ENCODE data around the gene GALNT16.
"Not testable (repeated sequence)": the region's sequence is repeated elsewhere in the genome, so short reads cannot be mapped to it uniquely, and the experiment has no call there.

The GALNT16 gene

DNA sequence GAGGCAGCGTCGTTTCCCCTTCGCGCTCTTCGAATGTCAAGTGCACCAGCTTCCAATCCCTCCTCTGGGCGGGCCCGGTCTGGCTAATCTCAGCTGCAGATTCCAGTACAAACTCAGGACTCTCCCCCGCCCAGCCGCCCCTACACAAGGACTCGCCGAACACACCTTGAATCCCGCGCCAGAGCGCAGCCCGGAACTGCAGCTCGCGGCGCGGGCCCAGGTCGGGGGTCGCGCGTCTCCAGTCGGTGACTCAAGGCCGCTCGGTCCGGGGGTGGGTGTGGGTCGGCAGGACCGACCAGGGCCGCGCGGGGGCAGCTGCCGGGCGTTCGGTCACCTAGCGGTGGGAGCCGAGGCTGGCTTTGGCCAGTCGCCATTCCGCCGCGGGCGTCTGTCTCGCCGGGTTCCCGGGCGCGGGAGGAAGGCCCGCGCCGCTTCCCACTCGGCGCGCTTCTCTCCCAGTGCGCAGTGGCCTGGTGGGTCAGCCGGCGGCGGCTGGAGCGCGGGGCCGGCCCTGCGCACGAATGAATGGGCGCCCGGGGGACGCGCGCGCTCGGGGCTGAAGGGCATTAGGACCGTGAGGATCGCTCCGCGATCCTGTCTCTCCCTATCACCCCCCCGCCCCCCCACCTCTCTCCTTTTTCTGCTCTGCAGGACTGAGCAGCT lies at the start of gene GALNT16:
Gene GALNT16 (plus strand): TSS at position 632 of the 663 bp plus-strand sequence. CDS start 133 bp downstream, outside the sequence.
- DNase-seq, result peak; percentile 9

DNA sequence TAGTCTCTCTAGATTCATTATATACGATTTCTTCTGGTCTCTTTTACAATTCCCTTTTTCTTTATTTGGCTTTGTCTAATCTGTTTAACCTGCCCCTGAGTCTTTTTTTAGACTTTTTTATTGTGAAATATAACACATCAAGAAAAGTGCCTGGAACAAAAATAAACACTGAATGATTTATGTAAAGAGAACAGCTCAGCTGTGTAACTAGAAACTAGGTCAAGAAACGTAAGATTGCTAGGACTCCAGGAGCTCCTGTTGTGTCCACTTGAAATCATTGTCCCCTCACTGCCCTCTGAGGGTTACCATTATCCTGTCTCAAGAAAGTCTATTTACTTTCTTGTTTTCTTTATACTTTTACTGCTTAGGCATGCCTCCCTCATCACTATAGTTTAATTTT lies 45.6 kb upstream of the GALNT16 start:
- no peak for DNase-seq

DNA sequence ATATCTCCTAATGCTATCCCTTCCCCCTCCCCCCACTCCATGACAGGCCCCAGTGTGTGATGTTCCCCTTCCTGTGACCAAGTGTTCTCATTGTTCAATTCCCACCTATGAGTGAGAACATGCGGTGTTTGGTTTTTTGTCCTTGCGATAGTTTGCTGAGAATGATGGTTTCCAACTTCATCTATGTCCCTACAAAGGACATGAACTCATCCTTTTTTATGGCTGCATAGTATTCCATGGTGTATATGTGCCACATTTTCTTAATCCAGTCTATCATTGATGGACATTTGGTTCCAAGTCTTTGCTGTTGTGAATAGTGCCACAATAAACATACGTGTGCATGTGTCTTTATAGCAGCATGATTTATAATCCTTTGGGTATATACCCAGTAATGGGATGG lies 42.3 kb upstream of the GALNT16 start:
- DNase-seq, result not testable (repeated sequence)

DNA sequence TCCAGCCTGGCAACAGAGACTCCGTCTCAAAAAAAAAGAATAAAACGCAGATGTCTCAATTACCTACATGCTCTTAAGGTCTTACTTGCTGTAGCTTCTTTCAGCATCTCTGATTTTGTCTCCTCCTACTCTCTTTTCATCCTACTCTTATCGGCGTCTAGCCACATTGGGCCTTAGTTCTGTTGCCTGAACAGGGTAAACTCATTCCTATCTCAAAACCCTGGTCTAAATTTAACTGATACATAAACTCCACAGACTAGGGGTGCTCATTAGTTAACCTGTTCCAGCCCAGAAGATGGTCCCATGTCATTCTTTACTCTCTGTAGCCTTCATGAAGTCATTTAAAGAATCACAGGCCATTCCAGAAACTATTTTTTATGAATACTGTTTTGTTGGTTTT lies 35.0 kb upstream of the GALNT16 start:
- DNase-seq, result no peak

DNA sequence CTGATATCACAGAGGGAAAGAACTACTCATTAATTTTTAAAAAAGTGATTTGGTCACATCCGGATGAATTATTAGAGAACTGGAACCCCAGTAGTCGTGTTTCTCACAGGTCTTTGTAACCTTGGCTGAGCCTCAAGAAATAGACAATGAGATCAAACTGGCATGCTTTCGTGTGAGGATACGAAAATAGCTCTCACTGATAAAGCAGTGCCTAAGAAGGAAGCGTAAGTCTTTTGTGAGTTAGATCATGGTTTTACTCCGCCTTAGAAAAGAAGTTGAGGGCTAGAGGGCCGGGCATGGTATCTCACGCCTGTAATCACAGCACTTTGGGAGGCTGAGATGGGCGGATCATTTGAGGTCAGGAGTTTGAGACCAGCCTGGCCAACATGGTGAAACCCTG lies 33.8 kb upstream of the GALNT16 start:
- no peak for DNase-seq

DNA sequence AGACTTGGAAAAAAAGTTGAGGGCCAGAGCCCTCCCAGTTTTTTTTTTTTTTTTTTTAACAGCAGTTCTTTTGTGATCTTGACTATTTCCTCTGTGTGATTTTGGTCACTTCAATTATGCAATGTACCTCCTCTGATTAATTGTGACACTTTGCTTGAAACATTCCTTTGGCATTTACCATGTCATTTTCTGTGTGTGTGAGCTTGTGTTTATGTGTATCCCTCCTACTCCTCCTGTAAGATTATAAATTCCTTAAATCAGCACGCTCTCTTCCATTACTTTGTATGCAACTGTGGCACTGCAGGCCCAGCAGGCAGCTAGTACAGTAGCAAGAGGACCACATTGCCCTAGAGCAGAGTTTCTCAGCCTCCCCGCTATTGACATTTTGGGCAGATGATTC lies 33.2 kb upstream of the GALNT16 start:
- no peak for DNase-seq

DNA sequence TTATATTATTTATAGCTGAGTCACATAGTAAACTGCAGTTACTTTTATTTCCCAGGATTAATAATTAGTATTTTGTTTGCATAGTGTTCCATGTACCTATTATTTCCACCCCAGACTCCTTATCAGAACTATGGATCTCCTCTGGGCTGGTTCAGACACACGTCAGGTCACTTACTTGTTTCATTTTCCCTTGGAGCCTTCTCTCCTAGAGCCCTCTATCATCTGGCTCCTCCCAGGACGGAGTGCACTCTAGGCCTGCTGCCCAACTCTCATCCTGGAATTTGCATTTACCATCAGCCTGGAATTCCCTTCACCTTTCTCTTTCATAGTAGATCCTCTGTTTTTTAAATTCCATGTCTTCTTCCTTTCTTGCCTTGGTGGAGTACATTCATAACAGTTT lies 28.5 kb upstream of the GALNT16 start:
- DNase-seq, result no peak

DNA sequence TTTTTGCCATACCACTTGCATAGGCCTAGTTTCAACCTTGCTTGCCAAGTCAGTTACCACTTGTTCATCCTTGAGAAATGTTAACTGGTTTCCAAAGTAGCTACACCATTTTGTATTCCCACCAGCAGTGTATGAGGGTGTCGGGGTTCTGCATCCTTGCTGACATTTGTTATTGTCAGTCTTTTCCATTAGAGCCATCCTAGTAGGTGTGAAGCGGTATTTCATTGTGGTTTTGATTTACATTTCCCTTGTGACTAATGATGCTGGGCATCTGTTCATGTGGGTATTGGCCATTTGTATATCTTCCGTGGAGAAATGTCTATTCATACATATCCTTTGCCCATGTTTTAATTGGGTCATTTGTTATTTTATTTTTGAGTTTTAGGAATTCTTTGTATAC lies 27.6 kb upstream of the GALNT16 start:
- no peak for DNase-seq

DNA sequence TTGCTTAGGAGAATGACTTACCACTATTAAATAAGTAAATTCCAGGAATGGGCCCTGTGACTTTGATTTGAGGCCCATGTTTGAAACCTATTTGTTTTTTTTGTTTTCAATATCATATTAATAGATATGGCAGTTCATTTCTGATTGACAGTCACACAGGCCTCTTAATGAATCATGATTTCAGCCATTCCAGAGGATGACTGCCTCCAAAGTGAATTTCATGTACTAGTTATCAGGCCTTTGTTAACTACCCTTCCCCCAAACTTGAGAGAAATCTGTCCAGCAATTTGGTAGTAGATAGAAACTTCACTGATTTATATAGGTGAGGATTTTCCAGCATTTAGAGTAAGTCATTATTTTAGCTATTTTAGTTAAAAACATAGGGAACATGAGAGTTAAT lies 25.9 kb upstream of the GALNT16 start:
- DNase-seq, result no peak

DNA sequence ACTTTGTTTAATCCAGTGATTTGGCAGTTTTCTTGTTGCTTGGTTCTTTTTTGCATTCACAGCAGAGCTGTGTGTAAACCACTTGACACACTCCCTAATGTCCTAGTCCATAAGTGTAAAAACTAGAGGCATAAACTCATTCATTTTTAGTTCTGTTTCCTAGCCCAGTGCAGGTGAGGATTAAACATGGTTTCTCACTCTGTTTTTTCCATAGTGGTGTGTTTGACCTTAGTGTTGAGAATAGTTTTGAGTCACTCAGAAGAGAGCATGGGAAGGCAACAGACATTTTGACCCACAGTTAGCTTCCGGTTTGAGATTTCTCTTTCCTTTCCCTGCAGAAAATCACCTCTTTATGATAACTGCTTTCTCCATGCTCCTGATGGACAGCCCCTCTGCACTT lies 24.2 kb upstream of the GALNT16 start:
- no peak for DNase-seq

DNA sequence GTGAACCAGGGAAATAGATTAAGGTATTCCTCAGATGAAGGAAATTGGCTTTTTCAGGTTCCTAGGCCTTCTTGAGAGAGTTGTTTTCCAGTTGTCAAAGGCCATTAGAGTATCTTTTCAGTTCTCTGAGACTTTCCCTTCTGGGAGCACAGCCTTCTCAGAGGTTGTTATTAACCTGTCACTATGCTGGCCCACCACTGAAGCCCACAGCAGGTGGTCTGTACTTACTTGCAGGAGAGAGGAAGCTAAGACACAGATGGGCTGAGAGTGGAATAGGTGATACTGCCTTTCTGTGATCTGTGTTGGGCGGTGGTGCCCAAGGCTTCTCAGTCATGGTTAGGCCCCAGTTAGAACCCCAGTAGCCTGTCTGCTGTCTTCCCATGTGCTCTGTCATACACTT lies 22.8 kb upstream of the GALNT16 start:
- DNase-seq, result no peak

DNA sequence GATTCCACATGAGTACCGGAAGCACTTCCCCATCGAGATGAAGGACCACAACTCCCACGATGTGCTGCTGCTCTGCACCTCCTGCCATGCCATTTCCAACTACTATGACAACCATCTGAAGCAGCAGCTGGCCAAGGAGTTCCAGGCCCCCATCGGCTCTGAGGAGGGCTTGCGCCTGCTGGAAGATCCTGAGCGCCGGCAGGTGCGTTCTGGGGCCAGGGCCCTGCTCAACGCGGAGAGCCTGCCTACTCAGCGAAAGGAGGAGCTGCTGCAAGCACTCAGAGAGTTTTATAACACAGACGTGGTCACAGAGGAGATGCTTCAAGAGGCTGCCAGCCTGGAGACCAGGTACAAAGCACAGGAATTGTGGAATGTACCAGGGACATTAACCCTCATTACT lies 22.4 kb upstream of the GALNT16 start:
- no peak for DNase-seq

DNA sequence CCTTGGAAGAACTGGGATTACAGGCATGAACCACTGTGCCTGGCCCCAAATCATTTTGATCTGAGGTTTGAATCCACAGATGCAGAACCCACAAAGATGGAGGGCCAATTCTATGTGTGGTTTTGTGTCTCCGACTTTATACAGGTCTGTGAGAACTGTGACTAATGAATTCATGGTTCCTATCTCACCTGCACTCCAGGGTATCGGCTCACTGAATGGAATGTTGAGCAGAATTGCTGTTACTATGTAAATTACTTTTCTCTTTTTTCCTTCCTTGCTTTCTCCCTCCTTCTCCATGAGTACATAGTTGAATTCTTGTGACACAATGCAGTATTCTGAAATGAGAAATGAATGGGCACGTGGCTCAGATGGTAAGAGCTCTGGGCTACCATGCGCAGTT lies 21.1 kb upstream of the GALNT16 start:
- DNase-seq, result no peak

DNA sequence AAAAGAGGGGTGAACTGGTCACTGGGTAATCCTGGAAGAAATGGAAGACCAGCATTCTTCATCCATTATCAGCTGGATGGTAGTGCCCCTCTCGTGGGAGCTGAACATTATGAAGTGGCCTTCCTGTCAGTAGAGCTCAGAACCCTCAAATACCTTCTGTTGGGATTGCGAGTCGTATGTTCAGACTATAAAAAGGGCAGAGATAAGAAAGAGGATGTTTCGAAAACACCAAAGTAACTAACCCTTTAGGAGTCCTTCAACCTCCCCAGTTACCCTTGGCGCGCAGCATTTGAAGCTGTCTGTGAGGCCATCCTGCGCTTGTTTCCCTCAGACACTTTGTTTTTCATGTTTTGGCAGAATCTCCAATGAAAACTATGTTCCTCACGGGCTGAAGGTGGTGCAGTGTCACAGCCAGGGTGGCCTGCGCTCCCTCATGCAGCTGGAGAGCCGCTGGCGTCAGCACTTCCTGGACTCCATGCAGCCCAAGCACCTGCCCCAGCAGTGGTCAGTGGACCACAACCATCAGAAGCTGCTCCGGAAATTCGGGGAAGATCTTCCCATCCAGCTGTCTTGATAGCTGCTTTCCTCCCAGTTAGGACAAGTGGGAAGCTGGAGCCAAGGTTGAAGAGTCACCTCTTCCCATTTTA lies 19.3 kb upstream of the GALNT16 start:
- no peak for DNase-seq

DNA sequence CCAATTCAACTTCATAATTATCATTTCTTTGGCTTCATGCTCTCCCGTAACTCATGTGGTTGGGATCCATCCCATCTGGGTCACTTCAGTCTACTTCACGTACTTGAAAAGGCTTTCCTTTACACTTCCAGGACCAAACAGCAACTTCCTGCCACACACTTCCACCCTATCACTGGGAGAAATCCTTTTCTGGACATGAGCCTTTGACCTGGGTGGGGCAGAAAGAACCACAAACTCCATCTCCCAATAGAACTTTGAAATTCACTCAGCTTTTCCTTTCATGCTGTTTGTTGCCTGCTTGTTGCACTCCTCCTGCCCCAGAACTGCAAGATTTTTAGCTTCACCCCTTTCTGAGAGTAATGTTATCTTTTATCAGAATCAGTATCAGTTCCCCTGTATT lies 18.4 kb upstream of the GALNT16 start:
- DNase-seq, result no peak

DNA sequence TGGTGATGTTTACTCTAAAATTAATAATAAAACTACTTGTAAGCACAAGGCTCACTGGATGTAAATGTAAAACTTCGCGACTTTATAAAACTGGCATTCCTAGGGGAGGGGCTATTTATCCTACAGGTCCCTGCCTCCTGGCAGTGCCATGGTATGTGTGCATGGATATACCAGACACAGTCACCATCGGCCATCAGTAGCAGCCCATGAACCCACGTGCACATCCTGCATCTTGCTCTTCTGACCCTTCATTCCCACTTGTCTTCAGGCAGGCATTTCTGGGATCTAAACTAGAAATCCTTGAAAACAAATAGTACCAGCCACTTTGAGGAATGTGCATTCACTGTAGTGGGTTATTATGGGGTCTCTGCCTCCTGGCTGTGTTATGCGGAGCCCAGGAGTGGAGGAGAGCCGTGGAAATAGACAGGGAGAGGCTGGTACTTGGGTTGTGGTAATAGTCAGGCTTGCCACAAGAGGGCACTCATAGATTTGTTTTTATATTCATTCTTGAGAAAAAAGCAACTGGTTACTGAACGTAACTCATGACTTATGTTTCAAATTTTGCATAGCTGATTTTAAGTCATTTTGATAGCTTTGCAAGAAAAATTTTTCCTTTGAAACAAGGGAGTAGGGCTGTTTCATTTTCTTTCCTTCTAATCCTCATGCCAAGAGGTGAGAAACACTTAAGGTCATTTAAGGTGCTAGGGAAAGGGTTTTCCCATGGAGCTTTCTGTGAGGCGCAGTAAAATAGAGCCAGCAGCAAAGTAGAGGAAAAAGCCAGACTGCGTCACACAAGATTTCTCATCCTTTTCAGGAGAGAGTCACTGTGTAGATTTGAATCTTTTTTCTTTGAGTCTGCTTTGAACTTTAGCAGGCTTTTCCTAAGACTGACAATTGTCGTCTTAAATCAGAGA lies 17.4 kb upstream of the GALNT16 start:
- DNase-seq, result peak; percentile 49

DNA sequence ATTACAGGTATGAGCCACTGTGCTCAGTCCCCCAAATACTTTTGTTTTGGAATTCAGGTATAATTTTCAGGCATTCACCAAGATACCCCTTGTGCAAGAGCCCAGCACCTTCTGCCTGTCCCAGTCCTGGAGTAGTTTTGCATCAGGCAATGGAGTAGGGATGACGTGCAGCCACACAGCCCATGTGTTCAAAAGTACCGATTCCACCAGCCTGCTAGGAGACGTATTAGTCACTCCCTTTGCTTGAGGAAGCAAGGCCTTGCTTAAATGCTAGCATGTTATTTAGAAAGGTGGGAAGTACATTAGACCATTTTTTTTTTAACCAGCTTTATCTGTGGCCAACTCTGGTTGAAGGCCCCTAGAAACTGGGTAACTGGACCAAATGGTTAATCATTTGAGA lies 15.0 kb upstream of the GALNT16 start:
- DNase-seq, result no peak

DNA sequence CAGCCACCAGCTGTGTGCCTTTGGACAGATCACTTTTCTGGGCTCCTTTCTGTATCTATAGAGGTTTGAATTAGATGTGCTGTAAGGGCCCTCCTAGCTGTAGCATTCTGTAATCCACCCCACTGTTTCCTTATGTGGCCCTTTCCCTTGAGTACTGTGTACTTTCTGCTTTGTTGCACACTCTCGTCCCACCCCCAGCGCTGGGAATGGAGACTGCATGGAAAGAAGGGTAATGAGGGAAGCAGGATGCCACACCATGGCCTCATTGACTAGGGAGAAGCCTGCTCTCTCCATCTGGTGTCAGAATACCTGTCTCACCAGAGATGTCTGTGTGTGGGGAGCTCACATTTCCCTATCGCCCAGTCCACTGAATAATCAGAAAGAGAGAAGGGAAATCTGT lies 13.6 kb upstream of the GALNT16 start:
- DNase-seq, result no peak

DNA sequence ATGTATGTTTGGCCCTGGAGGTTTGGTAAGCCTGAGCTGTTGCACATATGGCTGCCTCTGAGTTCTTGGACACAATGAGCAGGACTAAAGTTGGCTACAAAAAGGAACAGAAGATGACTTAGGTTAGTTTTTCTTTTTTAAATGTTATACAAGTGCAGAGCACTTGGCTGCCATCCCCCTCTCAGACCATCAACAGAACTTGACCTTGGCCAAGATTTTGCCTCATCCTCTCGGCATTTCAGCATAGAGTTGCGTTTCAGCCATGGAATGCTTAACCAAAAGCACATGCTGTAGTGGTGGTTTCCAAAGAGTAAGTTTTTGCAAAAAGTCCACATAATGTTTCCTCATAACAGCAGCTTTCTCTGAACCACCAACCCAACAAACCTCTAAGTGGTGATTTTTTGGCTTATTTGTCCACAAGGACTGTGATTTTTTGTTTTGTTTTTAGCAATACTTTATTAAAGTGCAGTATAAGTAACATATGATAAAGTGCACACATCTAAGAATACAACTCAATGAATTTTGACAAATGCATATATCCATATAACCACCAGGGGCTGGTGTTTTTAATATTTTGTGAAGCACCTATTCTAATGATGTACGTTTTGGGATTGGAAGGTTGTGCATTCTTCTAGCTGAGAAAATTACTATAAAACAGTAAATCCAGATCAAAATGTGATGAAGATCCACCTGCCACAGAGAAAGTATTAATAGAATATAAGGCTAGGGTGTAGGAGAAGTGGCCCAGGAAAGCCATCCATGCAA lies 12.1 kb upstream of the GALNT16 start:
- no peak for DNase-seq

DNA sequence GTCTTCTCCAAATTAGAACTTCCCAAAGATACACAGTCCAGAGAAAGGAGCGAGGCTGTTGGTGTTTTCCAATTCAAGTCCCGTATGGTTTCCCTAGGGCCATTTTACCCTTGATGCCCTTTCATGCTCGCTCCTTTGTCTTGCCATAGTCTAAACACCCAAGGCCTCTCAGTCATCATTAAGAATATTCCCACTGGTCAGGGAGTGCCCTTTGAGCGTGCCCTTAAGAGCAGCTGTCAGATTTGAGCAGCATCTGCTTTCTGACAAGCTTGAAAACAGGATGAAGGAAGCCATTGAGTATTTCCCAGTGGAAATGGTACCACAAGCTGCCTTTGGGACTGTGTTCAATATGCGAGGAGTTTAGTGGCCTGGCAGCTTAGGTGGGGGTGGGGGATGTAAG lies 10.4 kb upstream of the GALNT16 start:
- DNase-seq, result no peak

DNA sequence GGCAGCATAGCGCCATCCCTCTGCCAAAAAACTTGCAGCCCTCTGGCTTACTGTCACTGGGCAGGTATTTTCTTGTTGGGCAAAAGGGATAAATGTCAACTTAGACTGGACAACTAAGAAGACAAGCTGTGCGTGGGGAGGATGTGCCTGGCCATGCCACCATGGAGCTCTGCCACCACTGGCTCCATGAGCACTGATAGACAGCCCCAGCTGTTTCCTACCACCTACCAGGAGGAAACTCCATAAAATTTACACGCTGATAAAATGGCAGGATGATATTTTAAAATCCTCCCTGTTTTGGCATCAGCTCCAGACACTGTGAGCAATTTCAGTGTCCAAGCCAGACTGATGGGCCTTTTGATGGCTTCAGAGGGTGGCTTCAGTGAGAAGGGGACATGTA lies 7.1 kb upstream of the GALNT16 start:
- DNase-seq, result no peak

DNA sequence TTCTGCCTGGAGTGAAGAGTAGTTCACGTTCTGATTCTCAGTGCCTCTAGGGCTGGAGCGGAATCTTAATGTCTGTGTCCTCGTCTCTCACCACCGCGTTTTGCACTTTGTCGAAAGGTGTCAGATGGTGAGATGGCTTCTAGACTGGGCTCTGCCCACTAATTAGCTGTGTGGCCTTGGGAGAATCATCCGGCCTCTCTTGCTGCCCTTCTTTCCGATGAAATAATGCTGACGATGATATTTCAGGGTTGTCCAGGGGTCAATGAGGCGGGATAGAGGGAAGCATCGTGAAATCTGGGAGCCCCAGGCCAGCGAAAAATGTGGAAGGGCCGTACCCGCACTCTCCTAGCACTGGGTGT lies 811 bp upstream of the GALNT16 start:
- no peak for DNase-seq

DNA sequence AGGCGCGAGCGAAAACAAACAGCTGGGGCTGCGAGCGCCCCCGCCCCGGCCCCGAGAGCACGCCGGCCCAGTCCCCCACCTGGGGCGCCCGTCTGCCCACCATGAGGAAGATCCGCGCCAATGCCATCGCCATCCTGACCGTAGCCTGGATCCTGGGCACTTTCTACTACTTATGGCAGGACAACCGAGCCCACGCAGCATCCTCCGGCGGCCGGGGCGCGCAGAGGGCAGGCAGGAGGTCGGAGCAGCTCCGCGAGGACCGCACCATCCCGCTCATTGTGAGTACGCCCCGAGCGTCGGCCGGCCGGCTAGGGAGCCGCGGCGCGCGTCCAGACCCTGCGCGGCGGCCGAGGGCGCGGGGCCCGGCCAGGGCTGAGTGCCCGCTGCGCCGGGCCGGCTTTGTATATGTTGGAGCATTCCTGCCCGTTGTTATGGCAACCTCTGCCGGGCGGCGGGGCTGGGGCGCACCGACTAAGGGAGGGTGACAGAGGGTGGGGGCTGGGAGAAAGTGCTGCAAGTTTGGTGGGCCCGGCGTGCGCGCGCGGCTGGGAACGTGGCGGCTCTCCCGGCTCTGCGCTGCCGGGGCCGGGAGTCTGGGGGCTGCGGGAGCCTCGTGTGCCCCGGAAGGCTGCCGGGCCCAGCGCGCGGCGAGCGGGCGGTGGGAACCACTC lies 367 bp downstream of the GALNT16 start:
- peak; percentile 25 for DNase-seq

Measured in NCI-H1105 (cell line).